Chondrocyte (in vitro differentiated cells): ENCODE data around the gene CCT5. TPM values are rescaled to one million over a fixed set of nuclear protein-coding genes. Genes with fewer than 3 reads are reported as not detected.
A peak's percentile ranks its signal among the peaks of the same experiment; 100 is the strongest.
"Not testable (repeated sequence)": the region's sequence is repeated elsewhere in the genome, so short reads cannot be mapped to it uniquely, and the experiment has no call there.

Experiments
- DNase-seq: peaks from one replicate; pipeline ENCODE4 v3.0.0; 2021; ENCODE audit warnings: mixed read lengths, low spot score
- H3K27ac Mint-ChIP-seq: one replicate; pipeline ENCODE4 v1.8.0; 2021; ENCODE audit warnings: mild to moderate bottlenecking, moderate library complexity, mixed read lengths; ENCODE audit not compliant: unreplicated experiment
- H3K27me3 Mint-ChIP-seq: 2 replicates; pipeline ENCODE4 v1.8.0; 2021; ENCODE audit warnings: low read depth, mixed read lengths
- H3K36me3 Mint-ChIP-seq: 2 replicates; pipeline ENCODE4 v1.8.0; 2021; ENCODE audit warnings: low read depth, mixed read lengths
- H3K4me1 Mint-ChIP-seq: 2 replicates; pipeline ENCODE4 v1.8.0; 2021; ENCODE audit warnings: low read depth, mild to moderate bottlenecking, mixed read lengths
- H3K4me3 Mint-ChIP-seq: one replicate; pipeline ENCODE4 v1.8.0; 2021; ENCODE audit warnings: mild to moderate bottlenecking, moderate library complexity, mixed read lengths; ENCODE audit not compliant: unreplicated experiment
- H3K9me3 Mint-ChIP-seq: 2 replicates; pipeline ENCODE4 v1.8.0; 2021; ENCODE audit warnings: low read depth, mixed read lengths
- total RNA-seq: library from RNA; stranded (reverse); gene quantifications from 3 replicates; pipeline ENCODE4 v1.2.1, GENCODE V29; 2021
- TF ChIP-seq, protein P1 (sequence below): fragments of 200-600 bp; sonication (generic); IDR thresholded peaks from 2 replicates; pipeline ENCODE4 v1.5.0; 2021; ENCODE audit warnings: antibody characterized with exemption, mild to moderate bottlenecking, moderate library complexity

The CCT5 gene
- total RNA-seq, 1 donor from 2014 or later: 161 TPM

DNA sequence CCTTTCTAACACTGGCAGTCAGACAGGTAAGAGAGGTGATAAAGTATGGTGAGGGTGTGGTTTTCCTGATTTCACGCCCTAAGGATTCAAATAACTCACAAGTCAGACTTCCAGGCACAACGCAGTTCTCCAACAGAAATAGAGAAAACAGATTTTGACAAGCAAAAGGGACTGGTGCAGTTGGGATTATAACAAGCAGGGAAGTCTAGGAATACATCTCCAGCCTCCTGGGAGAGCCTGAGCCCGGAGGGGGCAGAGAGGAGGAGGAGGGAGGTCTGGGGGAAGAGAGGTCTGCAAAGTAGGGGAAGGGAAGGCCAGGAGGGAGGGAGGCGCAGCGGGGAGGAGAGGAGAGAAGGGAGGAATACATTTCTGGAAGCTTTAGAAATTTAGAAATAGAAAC lies 56.0 kb downstream of the CCT5 start:
- H3K27me3 Mint-ChIP-seq: no peaks in the 10 kb centered on the region
- H3K4me1 Mint-ChIP-seq: peaks cover 60% of the 10 kb centered on the region

DNA sequence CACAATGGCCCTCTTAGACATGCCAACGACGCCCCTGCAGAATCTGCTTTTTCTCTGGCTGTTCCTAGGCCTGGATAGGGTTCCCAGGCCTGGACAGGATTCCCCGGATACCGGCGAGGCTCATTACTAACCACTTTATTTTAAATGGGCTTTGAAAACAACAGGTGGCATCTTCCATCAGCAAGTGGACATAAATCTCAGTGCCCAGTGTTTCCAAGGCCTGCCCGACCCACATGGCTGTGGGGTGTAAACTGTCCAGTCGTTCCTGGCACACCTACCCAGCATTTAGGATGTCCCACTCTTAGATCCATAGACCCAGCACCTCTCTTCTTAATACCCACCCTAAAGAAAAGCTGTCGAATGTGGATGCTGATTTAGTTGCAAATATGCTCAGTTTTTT lies 56.7 kb downstream of the CCT5 start:
- H3K4me1 Mint-ChIP-seq: peaks cover 58% of the 10 kb centered on the region
- H3K27me3 Mint-ChIP-seq: no peaks in the 10 kb centered on the region
- peaks cover 3% of the 10 kb centered on the region for H3K9me3 Mint-ChIP-seq
- H3K4me3 Mint-ChIP-seq: peak overlapping the region; percentile 90
- H3K27ac Mint-ChIP-seq: peak overlapping the region; percentile 90
- H3K36me3 Mint-ChIP-seq: no peaks in the 10 kb centered on the region
- no peak for DNase-seq
- TF ChIP-seq, protein P1, sequence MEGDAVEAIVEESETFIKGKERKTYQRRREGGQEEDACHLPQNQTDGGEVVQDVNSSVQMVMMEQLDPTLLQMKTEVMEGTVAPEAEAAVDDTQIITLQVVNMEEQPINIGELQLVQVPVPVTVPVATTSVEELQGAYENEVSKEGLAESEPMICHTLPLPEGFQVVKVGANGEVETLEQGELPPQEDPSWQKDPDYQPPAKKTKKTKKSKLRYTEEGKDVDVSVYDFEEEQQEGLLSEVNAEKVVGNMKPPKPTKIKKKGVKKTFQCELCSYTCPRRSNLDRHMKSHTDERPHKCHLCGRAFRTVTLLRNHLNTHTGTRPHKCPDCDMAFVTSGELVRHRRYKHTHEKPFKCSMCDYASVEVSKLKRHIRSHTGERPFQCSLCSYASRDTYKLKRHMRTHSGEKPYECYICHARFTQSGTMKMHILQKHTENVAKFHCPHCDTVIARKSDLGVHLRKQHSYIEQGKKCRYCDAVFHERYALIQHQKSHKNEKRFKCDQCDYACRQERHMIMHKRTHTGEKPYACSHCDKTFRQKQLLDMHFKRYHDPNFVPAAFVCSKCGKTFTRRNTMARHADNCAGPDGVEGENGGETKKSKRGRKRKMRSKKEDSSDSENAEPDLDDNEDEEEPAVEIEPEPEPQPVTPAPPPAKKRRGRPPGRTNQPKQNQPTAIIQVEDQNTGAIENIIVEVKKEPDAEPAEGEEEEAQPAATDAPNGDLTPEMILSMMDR: no peak

More for the DNA sequence above, 56.0 kb downstream of the CCT5 start:
- no peak for DNase-seq
- Mint-ChIP-seq H3K9me3 (peaks cover 3% of the 10 kb centered on the region), H3K4me3 (peak overlapping the region; percentile 90), H3K27ac (no peak overlapping the region), H3K36me3 (no peaks in the 10 kb centered on the region)
- TF ChIP-seq, protein P1: no peak

DNA sequence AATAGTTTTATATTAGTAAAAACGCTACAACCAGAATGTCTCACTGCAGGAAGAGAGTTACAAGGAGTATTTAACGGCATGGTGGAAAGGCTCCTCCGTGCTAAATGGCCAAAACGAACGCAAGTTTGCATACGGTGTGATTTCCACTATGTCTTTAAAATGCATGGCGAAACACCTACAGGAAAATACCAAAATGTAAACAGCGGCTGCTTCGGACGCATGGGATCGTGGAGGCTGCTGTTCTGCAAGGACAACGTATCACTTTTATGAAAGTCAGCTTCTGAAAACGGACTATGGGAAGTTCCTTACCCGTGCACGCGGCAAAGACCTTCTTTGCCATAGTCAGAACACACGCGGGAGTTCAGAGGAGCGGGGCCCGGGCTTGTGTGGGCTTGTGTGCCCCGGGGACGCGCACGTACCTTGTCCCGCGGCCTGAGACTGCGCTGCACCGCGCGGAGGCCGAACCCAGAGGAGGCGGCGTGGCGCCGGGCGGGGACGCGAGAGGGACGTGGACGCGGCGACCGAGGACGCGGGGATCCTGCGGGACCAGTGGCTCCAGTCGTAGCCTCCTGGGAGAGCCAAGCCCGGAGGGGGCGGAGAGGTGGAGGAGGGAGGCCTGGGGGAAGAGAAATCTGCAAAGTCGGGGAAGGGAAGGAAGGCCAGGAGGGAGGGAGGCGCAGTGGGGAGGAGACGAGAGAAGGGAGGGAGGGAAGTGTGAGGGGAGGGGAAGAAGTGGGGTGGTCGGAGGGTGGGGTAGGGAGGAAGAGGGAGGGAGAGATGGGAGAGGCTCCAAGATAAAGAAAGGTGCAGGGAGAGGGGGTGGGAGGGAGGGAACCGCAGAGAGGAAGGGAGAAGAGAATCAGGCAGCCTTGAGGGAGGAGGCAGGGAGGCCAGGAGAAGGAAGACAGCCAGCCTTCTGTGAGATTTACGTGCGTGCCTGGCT lies 57.4 kb downstream of the CCT5 start, which contains the start of gene CMBL:
Gene CMBL (minus strand): TSS at position 697 of the 943 bp plus-strand sequence. CDS start 17,140 bp downstream, outside the sequence.
- peak; percentile 88 for DNase-seq
- no peaks in the 10 kb centered on the region for H3K27me3 Mint-ChIP-seq
- TF ChIP-seq, protein P1: no peak
- no peaks in the 10 kb centered on the region for H3K36me3 Mint-ChIP-seq
- peak within 1 kb of the TSS; percentile 90 for H3K27ac Mint-ChIP-seq
- H3K4me1 Mint-ChIP-seq: peaks cover 54% of the 10 kb centered on the region
- H3K4me3 Mint-ChIP-seq: peak within 1 kb of the TSS; percentile 90
- H3K9me3 Mint-ChIP-seq: peaks cover 3% of the 10 kb centered on the region

- H3K4me1 Mint-ChIP-seq: peaks cover 47% of the 10 kb centered on the region
- H3K9me3 Mint-ChIP-seq: peaks cover 3% of the 10 kb centered on the region
- H3K4me3 Mint-ChIP-seq: no peak overlapping the region
- TF ChIP-seq, protein P1: no peak
- H3K27ac Mint-ChIP-seq: peak overlapping the region; percentile 6
- no peaks in the 10 kb centered on the region for H3K36me3 Mint-ChIP-seq
- no peak for DNase-seq
- H3K27me3 Mint-ChIP-seq: no peaks in the 10 kb centered on the region
Observed at GRCh38 chr5:10308844-10309243, 58.8 kb downstream of the CCT5 start.

- peak overlapping the region; percentile 52 for H3K27ac Mint-ChIP-seq
- peaks cover 3% of the 10 kb centered on the region for H3K9me3 Mint-ChIP-seq
- H3K4me3 Mint-ChIP-seq: no peak overlapping the region
- DNase-seq: no peak
- H3K27me3 Mint-ChIP-seq: no peaks in the 10 kb centered on the region
- H3K4me1 Mint-ChIP-seq: peaks cover 47% of the 10 kb centered on the region
- TF ChIP-seq, protein P1: no peak
- no peaks in the 10 kb centered on the region for H3K36me3 Mint-ChIP-seq
Observed at GRCh38 chr5:10310066-10310779, 60.1 kb downstream of the CCT5 start.

DNA sequence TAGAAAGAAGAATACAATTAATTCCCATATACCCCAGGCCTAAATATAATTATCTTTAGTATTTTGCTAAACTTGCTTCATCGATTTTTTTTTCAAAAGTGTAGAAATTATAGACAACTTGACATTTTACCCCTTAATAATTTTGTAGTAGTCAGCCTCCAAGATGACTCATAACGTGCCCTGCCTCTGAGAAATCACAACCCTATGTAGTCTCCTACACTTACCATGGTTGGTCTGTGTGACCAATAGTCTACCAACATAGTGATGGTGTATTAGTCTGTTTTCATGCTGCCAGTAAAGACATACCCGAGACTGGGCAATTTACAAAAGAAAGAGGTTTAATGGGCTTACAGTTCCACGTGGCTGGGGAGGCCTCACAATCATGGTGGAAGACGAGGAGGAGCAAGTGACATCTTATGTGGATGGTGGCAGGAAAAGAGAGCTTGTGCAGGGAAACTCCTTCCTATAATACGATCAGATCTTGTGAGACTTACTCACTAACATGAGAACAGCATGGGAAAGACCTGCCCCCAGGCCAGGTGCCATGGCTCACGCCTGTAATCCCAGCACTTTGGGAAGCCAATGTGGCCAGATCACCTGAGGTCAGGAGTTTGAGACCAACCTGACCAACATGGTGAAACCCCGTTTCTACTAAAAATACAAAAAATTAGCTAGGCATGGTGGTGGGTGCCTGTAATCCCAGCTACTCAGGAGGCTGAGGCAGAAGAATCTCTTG lies 60.9 kb downstream of the CCT5 start:
- not testable (repeated sequence) for DNase-seq, H3K36me3 Mint-ChIP-seq, H3K27me3 Mint-ChIP-seq, H3K9me3 Mint-ChIP-seq, H3K4me3 Mint-ChIP-seq
- H3K27ac Mint-ChIP-seq: peak overlapping the region; percentile 52
- H3K4me1 Mint-ChIP-seq: peaks cover 43% of the 10 kb centered on the region
